ENCODE results near the gene MACROD1. TPM values are rescaled to one million over a fixed set of nuclear protein-coding genes. Genes with fewer than 3 reads are reported as not detected.

The MACROD1 gene
- total and polyA plus RNA-seq, 2 of the 13 experiments (the other 11 are each of a cell fraction or from before 2014, with no cell fraction given) = 23.1 to 34.5 TPM

DNA sequence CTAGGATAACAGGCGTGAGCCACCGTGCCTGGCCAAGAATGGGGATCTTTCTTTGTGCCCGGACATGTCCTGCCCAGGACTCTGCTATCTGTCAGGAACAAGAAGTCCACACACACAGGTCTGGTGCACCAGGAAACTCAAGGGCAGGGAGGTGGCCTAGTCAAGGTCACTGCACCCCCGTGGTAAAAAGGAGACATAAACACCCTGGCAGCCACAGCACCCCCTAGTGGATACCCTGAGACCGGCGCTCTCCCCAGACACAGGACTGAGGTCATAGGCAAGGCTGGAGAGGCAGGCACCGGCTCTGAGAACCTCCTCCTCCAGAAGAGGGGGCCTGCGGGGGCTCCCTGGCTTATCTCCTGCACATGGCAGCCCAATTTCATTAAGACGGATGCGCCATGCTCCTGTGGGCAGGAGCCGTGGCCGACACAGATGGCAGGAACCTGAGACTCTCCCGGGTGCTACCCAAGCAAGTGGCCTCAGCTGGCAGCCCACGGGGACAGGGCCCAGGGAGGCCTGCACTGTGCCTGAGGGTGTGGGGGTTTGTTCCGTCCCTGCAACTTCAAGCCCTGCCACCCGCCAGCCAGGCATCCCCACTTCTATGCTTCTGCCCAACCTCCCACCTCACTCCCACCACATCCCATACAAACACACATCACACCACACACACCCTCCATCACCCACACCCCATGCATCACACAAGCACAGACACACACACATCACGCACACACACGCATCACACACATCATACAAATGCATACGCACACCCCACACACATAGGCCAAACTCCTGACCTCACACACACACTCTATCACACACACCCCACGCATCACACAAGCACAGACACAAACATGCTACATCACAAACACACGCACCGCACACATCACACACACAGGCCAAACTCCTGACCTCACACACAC lies 19.6 kb downstream of the MACROD1 start (continued):
- TF ChIP-seq, protein P1, sequence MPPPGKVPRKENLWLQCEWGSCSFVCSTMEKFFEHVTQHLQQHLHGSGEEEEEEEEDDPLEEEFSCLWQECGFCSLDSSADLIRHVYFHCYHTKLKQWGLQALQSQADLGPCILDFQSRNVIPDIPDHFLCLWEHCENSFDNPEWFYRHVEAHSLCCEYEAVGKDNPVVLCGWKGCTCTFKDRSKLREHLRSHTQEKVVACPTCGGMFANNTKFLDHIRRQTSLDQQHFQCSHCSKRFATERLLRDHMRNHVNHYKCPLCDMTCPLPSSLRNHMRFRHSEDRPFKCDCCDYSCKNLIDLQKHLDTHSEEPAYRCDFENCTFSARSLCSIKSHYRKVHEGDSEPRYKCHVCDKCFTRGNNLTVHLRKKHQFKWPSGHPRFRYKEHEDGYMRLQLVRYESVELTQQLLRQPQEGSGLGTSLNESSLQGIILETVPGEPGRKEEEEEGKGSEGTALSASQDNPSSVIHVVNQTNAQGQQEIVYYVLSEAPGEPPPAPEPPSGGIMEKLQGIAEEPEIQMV (CRISPR knock-in tag; IDR thresholded peaks at IDR 0.05; ENCODE audit: low read depth) = no peak
- TF ChIP-seq ISL2 (CRISPR knock-in tag; IDR thresholded peaks at IDR 0.05) = 0 out of 2 replicates have a peak, but pooled peaks have one; percentile 15
- TF ChIP-seq NFYB (CRISPR knock-in tag; IDR thresholded peaks at IDR 0.05) = no peak
- TF ChIP-seq DNMT1 (CRISPR knock-in tag; IDR thresholded peaks at IDR 0.05) = no peak
- TF ChIP-seq, protein P2, sequence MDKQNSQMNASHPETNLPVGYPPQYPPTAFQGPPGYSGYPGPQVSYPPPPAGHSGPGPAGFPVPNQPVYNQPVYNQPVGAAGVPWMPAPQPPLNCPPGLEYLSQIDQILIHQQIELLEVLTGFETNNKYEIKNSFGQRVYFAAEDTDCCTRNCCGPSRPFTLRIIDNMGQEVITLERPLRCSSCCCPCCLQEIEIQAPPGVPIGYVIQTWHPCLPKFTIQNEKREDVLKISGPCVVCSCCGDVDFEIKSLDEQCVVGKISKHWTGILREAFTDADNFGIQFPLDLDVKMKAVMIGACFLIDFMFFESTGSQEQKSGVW (CRISPR knock-in tag; IDR thresholded peaks at IDR 0.05; ENCODE audit: borderline replicate concordance) = no peak
- 0 out of 2 replicates have a peak, but pooled peaks have one; percentile 33 for TF ChIP-seq TSC22D2 (CRISPR knock-in tag; IDR thresholded peaks at IDR 0.05; ENCODE audit: borderline replicate concordance)
- TF ChIP-seq FOXO1 (CRISPR knock-in tag; IDR thresholded peaks at IDR 0.05) = peak; percentile 52
- TF ChIP-seq SALL1 (CRISPR knock-in tag; IDR thresholded peaks at IDR 0.05) = peak; percentile 26; the same call in 1 of the 2 replicates
- TF ChIP-seq ZBTB3 (CRISPR knock-in tag; IDR thresholded peaks at IDR 0.05; ENCODE audit: borderline replicate concordance, low read depth) = no peak
- TF ChIP-seq, protein P3, sequence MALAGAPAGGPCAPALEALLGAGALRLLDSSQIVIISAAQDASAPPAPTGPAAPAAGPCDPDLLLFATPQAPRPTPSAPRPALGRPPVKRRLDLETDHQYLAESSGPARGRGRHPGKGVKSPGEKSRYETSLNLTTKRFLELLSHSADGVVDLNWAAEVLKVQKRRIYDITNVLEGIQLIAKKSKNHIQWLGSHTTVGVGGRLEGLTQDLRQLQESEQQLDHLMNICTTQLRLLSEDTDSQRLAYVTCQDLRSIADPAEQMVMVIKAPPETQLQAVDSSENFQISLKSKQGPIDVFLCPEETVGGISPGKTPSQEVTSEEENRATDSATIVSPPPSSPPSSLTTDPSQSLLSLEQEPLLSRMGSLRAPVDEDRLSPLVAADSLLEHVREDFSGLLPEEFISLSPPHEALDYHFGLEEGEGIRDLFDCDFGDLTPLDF (CRISPR knock-in tag; IDR thresholded peaks at IDR 0.05) = no peak
- TF ChIP-seq CBX5 (CRISPR knock-in tag; IDR thresholded peaks at IDR 0.05; ENCODE audit: borderline replicate concordance) = 0 out of 2 replicates have a peak, but pooled peaks have one; percentile 13
- TF ChIP-seq NBN (conservative IDR thresholded peaks at IDR 0.05) = peak; percentile 64; the same call in 1 of the 2 replicates
- no peak for TF ChIP-seq NKX3-1 (CRISPR knock-in tag; IDR thresholded peaks at IDR 0.05)
- peak; percentile 41; the same call in 1 of the 2 replicates for TF ChIP-seq HNF4A (CRISPR knock-in tag; IDR thresholded peaks at IDR 0.05)
- peak; percentile 61; the same call in 1 of the 2 replicates for TF ChIP-seq MEIS2 (CRISPR knock-in tag; IDR thresholded peaks at IDR 0.05)
- 0 out of 2 replicates have a peak, but pooled peaks have one; percentile 16 for TF ChIP-seq IRF2 (CRISPR knock-in tag; IDR thresholded peaks at IDR 0.05)
- TF ChIP-seq TARDBP (CRISPR knock-in tag; IDR thresholded peaks at IDR 0.05) = 0 out of 2 replicates have a peak, but pooled peaks have one; percentile 49
- TF ChIP-seq FOXA1 (IDR thresholded peaks at IDR 0.05) = 0 out of 2 replicates have a peak, but pooled peaks have one; percentile 27
- no peak for TF ChIP-seq FOXA1 (CRISPR knock-in tag; IDR thresholded peaks at IDR 0.05)
- no peak for TF ChIP-seq ZNF883 (CRISPR knock-in tag; IDR thresholded peaks at IDR 0.05; ENCODE audit: not compliant biosample characterization)
- 0 out of 2 replicates have a peak, but pooled peaks have one; percentile 13 for TF ChIP-seq ZBTB43 (CRISPR knock-in tag; conservative IDR thresholded peaks at IDR 0.05)
- TF ChIP-seq EZH2 (conservative IDR thresholded peaks at IDR 0.05; ENCODE audit: low read depth, low read length) = no peak
- no peak for TF ChIP-seq POLR2A (IDR thresholded peaks at IDR 0.05; ENCODE audit: insufficient read depth in 1 of 2, low read depth in 2 of 2, low read length in 2 of 2)
- no peak for TF ChIP-seq ZNF24 (IDR thresholded peaks at IDR 0.05)
- no peak for TF ChIP-seq JDP2 (CRISPR knock-in tag; IDR thresholded peaks at IDR 0.05; ENCODE audit: borderline replicate concordance)
- TF ChIP-seq RFXAP (CRISPR knock-in tag; IDR thresholded peaks at IDR 0.05; ENCODE audit: borderline replicate concordance) = 0 out of 2 replicates have a peak, but pooled peaks have one; percentile 28
- TF ChIP-seq ZNF577 (CRISPR knock-in tag; IDR thresholded peaks at IDR 0.05; ENCODE audit: borderline replicate concordance, low read depth) = no peak

All from HepG2 (cell line).